Erythroblast (primary cell): Measurements from ENCODE around the gene HMX1.

Experiments used
- GATA1 ChIP-seq: IDR thresholded peaks from 2 replicates; pipeline ENCODE4 v1.6.1; 2011; ENCODE audit warnings: low read depth, mild to moderate bottlenecking, control low read depth, low read length, moderate library complexity
- POLR2A ChIP-seq: IDR thresholded peaks from 2 replicates; pipeline ENCODE4 v1.6.1; 2011; ENCODE audit warnings: mild to moderate bottlenecking, low read length

DNA sequence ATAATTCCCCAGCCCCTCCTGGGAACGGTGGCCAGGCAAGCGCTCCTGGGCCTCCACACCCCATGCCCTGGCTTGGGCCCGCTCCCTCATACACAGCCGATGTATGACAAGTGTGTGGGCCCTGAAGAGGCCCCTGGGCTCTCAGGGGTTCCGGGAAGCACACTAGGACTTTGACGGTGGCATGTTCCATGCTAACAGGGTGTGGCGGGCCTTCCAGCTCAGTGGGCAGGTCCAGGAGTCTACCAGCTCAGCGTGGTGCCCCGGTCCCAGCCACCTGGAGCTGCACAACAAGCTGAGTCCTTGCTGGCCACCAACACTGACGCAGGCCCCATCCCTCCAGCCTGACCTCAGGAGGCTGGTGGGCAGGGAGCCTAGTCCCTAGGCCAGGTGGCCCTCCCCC is 24.4 kb upstream of the HMX1 start:
- no peak for TF ChIP-seq POLR2A
- no peak for TF ChIP-seq GATA1
